Fibroblast of pulmonary artery (primary cell): ENCODE data around the gene GATA5.

Experiments used
- DNase-seq: peaks from one replicate; pipeline ENCODE4 v3.0.0-alpha.2; 2010; ENCODE audit warnings: low read depth
- H3K4me3 ChIP-seq: replicated peaks from 2 replicates; pipeline ENCODE4 v1.5.1; 2011; ENCODE audit warnings: low read depth, mild to moderate bottlenecking, control low read depth, low read length, moderate library complexity
- CTCF ChIP-seq: IDR thresholded peaks from 2 replicates; pipeline ENCODE4 v1.5.1; 2011; ENCODE audit warnings: mild to moderate bottlenecking, control low read depth, low read length, inconsistent platforms; ENCODE audit errors: missing control alignments

Gene GATA5

DNA sequence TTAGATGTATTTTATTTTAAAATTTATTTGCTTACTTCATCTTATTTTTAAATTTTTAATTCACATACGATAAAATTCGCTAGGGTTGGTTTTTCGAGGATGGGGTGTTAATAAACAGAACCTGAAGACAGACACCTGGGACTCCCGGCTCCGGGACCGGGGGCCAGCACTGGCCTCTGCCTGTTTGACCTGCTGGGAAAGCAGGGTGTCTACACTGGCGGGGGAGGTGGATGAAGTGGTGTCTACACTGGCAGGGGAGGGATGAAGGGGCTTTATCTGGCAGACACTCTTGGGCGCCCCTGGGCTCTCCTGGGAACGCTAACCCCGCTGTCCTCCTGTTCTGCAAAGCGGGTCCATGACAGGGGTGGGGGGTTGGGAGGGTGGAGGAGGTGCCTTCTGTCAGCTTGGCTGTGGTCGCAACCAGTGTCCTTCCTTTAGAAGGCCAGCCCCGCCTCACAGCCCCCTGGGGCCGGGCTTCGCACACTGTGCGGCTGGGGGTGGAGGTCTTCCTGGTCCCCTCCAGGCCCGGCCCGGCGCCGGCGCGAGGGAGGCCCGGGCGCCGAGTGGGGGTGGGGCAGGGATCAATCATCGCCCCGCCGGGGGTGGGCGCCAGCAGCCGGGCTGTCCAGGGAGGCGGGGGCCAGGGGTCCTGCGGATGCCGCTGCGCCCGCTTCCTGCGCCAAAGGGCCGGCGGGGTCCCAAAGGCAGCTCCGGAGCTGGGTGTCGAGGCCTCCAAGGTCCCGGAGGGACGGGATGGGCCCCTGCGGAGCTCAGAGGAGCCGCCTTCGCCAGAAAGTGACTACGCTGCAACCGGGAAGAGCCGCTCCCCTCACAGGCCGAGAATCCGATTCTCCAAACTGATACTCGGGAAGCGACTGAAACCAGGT, 1.8 kb downstream of the GATA5 start:
- no peak for DNase-seq
- no peak for TF ChIP-seq CTCF
- no peak overlapping the region for H3K4me3 ChIP-seq

- TF ChIP-seq CTCF: no peak
- DNase-seq: no peak
- H3K4me3 ChIP-seq: no peak overlapping the region
Observed at GRCh38 chr20:62472941-62473585, 2.7 kb downstream of the GATA5 start.

DNA sequence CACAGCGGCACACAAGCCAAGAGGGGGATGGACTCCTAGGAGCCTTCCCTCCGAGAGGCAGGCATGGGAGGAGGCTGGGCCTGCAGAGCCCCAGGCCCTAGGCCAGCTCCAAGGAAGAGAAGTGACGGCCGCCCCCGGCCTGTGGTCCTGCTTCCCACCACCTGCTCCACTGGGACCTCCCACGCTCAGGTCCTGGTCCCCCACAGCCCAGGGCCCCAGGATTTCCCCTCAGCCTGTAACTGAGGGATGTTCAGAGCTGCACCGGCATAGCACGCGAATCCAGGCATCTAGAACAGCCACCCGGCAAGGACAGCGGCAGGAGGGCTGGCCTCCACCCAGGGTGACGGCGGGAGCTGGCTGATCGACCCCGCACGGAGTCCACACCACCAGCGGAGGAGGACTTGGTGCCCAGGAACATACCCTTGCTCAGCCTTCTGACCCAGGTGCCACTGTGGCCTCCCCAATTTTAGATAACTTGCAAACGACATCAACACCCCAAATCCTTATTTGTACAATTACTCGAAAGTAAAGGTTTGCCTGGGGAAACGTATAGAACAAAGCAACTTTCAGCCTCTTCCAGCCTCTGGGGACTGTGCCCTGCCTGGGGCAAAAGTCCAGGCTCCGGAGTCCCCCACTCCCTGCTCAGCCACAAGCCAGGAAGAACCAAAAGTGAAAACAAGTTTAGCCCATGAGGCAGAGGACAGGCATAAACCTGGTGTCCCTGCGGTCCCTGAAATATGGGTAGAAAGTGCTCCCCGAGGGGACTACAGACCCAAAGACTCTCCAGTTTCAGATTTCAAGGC, 3.5 kb downstream of the GATA5 start:
- H3K4me3 ChIP-seq: no peak overlapping the region
- TF ChIP-seq CTCF: no peak
- DNase-seq: no peak

DNA sequence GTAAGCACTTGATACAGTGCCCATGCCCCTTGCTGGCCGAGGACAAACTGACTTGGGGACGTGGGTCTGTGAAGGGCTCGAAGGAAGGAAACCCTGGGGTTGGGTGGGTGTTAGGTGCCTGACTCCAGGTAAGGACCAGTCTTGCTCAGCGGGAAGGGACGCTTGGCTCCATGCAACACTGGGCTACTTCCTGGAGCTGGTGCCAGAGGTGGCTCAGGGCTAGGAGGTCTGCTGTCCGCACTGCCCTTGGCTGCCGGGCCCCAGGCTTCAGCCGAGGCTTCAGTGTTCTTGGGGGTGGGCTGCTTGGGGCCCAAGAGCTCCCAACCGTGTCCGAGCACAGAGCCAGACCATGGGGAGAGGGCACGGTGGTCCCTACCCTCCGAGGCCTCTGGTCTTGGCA, 5.3 kb downstream of the GATA5 start:
- no peak for TF ChIP-seq CTCF
- DNase-seq: no peak
- H3K4me3 ChIP-seq: no peak overlapping the region

DNA sequence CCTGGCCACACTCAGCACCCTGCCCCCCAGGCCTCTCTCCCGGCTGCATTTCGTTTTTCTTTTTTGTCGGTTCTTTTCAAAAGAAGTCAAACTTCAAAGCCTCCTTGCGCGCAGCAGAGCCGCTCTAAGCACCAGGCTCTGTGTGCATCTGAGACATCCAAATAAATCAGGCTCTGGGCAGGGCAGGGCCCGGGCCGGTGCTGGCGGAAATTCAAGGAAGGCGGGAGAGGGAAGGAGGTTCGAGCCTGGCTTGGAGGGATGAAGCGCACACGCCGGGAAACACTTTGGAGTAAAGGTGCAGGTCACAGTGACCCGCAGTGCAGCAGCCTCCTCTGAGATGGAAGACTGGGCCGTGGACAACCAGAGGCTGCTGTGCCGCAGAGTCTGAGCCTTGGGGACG, 5.8 kb downstream of the GATA5 start:
- H3K4me3 ChIP-seq: no peak overlapping the region
- no peak for TF ChIP-seq CTCF
- DNase-seq: no peak

- DNase-seq: no peak
- H3K4me3 ChIP-seq: no peak overlapping the region
- TF ChIP-seq CTCF: no peak
Observed at GRCh38 chr20:62469352-62469751, 6.4 kb downstream of the GATA5 start.
